Colonic mucosa (tissue), 4 donors: ENCODE measurements around the gene RAET1L. TPM values are rescaled to one million over a fixed set of nuclear protein-coding genes. Genes with fewer than 3 reads are reported as not detected.
"Not testable (repeated sequence)": the region's sequence is repeated elsewhere in the genome, so short reads cannot be mapped to it uniquely, and the experiment has no call there.

Experiments used
- DNase-seq: peaks from one replicate; pipeline ENCODE4 v3.0.0-alpha.2; 2020
- H3K27ac ChIP-seq: fragments of 200-600 bp; one replicate; pipeline ENCODE4 v1.8.0; 2021
- H3K27me3 ChIP-seq: fragments of 200-600 bp; one replicate; pipeline ENCODE4 v1.8.0; 2021
- H3K36me3 ChIP-seq: fragments of 200-600 bp; one replicate; pipeline ENCODE4 v1.8.0; 2021
- H3K4me1 ChIP-seq: fragments of 200-600 bp; one replicate; pipeline ENCODE4 v1.8.0; 2021; ENCODE audit warnings: mild to moderate bottlenecking
- H3K4me3 ChIP-seq: fragments of 200-600 bp; one replicate; pipeline ENCODE4 v1.8.0; 2021
- H3K9ac ChIP-seq, 2 donors: one replicate each; pipeline ENCODE4 v1.7.0; 2013; ENCODE audit warnings: control low read depth in 2 of 2, low read depth in 2 of 2, low read length in 2 of 2
- H3K9me3 ChIP-seq: fragments of 200-600 bp; one replicate; pipeline ENCODE4 v1.8.0; 2021
- intact Hi-C: fragments of 100-400 bp; cut with DNase I; formaldehyde crosslinking; loops from one replicate; pipeline ENCODE4 v1.14.1; 2022
- total RNA-seq, 2 donors: library from RNA; stranded (reverse); fragmentation: NEBNext Ultra II Directional in 1 of 2; extraction: Animal tissue kit (Norgen Biotek cat#: 25700) in 1 of 2; gene quantifications; one replicate each; pipeline ENCODE4 v1.2.1, GENCODE V29; 2021
- TF ChIP-seq, protein P1 (sequence below): fragments of 200-600 bp; IDR thresholded peaks from one replicate; pipeline ENCODE4 v1.8.0; 2022; ENCODE audit warnings: antibody characterized with exemption, mild to moderate bottlenecking
- donor health status: healthy.
- donor health status: DM: no; HTN: no; CAD: no.
- donor health status: DM: no; HTN: no; CAD: no.

RAET1L gene
- total RNA-seq, 2 donors from 2014 or later = 0.24 to 3.2 TPM

DNA sequence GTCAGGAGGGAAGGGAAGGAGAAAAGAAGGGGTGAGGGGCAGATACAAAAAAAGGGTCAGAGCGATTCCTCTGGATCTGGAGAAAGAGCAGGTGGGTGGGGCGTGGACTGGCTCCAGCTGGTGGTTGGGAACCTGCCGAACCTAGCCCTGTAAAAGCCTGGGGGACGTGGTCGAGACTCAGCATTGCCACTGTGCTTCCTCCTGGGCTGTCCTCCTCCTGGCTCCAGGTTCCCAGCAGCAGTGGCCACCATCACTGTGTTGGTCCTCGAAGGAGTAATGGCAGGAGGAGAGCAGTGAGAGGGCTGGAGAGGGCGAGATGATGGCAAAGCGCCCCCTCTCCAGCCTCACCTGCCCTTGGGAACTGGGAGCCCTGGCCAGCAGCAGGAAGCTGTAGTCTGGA, 3.5 kb upstream of the RAET1L start:
- DNase-seq = peak; percentile 79
- H3K36me3 ChIP-seq = no peaks in the 10 kb centered on the region
- peaks cover 7% of the 10 kb centered on the region for H3K27me3 ChIP-seq
- H3K4me1 ChIP-seq = peaks cover 8% of the 10 kb centered on the region
- intact Hi-C loops = no loop called here
- H3K4me3 ChIP-seq = no peak overlapping the region
- H3K9me3 ChIP-seq = no peaks in the 10 kb centered on the region
- H3K9ac ChIP-seq = no peak overlapping the region
- no peak overlapping the region for H3K27ac ChIP-seq
- TF ChIP-seq, protein P1, sequence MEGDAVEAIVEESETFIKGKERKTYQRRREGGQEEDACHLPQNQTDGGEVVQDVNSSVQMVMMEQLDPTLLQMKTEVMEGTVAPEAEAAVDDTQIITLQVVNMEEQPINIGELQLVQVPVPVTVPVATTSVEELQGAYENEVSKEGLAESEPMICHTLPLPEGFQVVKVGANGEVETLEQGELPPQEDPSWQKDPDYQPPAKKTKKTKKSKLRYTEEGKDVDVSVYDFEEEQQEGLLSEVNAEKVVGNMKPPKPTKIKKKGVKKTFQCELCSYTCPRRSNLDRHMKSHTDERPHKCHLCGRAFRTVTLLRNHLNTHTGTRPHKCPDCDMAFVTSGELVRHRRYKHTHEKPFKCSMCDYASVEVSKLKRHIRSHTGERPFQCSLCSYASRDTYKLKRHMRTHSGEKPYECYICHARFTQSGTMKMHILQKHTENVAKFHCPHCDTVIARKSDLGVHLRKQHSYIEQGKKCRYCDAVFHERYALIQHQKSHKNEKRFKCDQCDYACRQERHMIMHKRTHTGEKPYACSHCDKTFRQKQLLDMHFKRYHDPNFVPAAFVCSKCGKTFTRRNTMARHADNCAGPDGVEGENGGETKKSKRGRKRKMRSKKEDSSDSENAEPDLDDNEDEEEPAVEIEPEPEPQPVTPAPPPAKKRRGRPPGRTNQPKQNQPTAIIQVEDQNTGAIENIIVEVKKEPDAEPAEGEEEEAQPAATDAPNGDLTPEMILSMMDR = no peak

DNA sequence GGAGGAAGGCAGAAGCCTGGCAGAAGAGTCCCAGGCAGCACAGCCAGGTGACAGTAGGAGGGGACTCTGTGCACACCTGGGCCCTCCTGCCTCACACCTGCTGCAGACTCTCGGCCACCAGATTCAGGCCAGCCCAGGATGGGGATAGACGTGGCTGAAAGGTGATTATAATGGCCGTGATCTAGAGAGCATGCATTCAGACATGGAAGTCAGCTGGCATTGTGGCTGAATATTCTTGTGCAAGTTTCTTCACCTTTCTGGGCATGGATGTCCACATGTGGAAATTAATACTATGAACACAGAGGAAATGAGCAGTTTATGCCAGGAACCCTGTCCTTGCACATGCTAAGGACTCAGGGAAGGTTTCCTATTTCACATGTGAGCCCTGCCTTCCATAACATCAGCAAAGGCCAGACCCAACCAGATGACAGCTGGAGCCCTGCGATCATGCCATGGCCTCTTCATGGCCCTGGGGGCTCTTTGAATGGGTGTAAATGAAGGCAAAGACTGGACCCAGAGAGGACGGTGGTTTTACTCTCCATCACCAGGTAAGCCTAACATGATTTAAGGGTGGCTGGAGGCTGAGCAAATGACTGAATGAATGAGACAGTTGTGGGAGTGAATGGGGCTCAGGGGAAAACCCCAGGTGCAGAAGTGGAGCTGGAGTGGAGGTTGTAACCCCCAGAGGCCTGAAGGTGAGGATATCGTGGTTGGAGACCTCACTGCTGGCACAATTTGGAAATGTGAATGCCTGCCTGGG, 2.7 kb upstream of the RAET1L start:
- Histone ChIP-seq H3K4me3 (no peak overlapping the region), H3K27ac (no peak overlapping the region), H3K36me3 (no peaks in the 10 kb centered on the region), H3K9me3 (no peaks in the 10 kb centered on the region), H3K9ac (no peak overlapping the region), H3K27me3 (peaks cover 7% of the 10 kb centered on the region), H3K4me1 (peaks cover 8% of the 10 kb centered on the region)
- intact Hi-C loops = no loop called here
- DNase-seq = no peak
- TF ChIP-seq, protein P1 = no peak

DNA sequence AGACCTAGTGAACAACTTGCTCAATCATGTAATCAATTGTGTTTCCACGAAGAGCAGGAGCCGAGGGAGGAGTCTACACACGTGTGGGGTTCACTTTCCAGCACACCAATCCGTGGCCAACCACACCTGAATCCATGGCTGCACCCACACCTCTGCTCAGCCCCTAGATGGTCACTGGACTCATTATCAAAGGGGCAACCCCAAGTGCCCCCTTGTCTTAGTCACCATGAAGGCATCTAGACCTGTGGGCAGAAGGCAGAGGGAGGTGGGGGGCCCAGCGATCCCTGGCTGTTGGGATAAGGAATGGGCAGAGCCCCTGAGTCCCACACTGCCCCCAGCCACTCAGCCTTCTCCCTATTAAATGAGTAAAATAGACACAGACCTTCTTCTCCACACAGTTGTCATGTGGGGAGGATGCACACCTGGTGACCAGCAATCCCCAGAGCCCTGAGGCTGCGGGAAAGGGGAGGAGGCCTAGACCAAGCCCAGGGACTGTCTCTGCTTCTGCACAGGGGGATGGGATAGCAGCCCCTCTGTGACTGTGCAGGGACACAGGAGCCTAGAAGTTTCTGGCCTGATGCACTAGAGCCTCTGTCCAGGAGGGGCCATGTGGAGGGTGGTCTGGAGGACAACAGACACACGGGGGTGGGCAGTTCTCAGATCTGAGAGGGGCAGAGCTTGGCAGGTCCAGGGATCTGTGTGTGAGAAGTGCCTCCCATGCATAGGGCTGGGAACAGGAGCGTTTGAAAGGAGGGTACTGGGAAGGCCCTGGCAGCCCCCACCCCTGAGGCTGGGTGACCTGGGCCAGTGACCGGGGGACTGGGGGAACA, 1.9 kb upstream of the RAET1L start:
- peaks cover 7% of the 10 kb centered on the region for H3K27me3 ChIP-seq
- H3K36me3 ChIP-seq = no peaks in the 10 kb centered on the region
- H3K4me3 ChIP-seq = no peak overlapping the region
- no peak overlapping the region for H3K27ac ChIP-seq
- no peaks in the 10 kb centered on the region for H3K9me3 ChIP-seq
- DNase-seq = no peak
- TF ChIP-seq, protein P1 = no peak
- intact Hi-C loops = no loop called here
- H3K9ac ChIP-seq = no peak overlapping the region
- peaks cover 8% of the 10 kb centered on the region for H3K4me1 ChIP-seq

DNA sequence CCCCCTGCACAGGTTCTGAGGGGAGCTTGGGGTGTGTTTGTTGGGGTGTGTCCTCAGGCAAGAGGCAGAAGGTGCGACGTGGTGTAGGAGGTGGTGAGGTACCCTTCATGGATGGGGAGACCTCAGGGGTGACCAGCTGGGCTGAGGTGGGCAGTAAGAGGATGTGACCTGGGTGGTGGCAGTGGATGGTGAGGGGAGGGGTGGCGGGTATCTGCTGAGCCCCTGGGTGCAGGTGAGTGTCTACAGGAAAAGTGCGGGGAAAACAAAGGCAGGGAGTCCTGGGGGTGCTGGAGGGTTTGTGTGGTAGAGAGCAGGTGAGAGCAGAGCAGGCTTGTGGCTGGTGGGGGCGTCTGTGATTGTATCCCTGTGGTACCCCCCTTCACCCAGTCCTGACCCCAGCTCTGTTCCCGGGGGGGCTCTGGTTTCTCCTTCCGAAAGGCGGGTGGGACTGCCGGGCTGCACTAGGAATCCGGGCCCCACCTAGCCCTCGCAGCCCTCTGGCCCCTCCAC, 631 bp downstream of the RAET1L start:
- no peak for DNase-seq
- no peaks in the 10 kb centered on the region for H3K9me3 ChIP-seq
- peaks cover 8% of the 10 kb centered on the region for H3K4me1 ChIP-seq
- H3K4me3 ChIP-seq = no peak overlapping the region
- TF ChIP-seq, protein P1 = no peak
- intact Hi-C loops = no loop called here
- no peaks in the 10 kb centered on the region for H3K36me3 ChIP-seq
- peaks cover 7% of the 10 kb centered on the region for H3K27me3 ChIP-seq
- no peak overlapping the region for H3K27ac ChIP-seq
- H3K9ac ChIP-seq = no peak overlapping the region

DNA sequence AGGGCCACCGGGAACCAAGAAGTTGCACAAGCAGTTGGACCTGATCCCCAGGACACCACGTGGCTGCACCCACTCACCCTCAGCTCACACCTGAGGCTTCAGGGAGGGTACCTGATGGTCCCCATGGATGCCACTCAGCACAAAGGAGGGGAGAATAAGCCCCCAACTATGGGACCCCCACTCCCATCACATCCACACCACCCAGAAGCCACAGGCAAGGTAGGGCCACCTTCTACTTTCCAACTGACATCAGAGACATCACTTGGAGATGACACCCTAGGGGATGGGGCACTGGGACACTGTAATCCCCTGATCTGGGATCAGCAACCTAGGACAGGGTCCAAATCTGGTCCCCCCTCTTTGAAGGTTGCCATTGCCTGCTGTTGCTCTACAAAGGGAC, 1.3 kb downstream of the RAET1L start:
- DNase-seq, H3K9me3 ChIP-seq, H3K27me3 ChIP-seq: not testable (repeated sequence)

DNA sequence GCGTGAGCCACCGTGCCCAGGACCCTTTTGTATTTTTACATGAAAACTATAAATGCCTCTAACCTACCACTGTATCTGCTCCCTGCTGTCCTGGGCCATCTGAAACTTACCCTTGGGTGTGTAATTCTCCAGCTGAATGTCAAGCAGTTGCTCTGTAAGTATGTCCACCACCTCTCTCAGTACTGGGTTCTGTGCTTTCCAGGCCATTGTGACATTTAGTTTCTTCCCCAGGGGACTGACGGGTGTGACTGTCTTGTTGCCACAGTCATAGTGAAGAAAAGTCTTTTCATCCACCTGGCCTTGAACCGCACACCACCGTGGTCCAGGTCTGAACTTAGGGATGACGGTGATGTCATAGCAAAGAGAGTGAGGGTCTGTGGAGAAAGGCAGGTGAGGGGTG, 3.5 kb downstream of the RAET1L start:
- H3K4me1 ChIP-seq, H3K9me3 ChIP-seq, H3K27ac ChIP-seq, H3K36me3 ChIP-seq, H3K9ac ChIP-seq, DNase-seq, H3K4me3 ChIP-seq, intact Hi-C loops: not testable (repeated sequence)
- H3K27me3 ChIP-seq = peaks cover 11% of the 10 kb centered on the region

More for the DNA sequence above, 1.3 kb downstream of the RAET1L start:
- H3K4me3 ChIP-seq, H3K9ac ChIP-seq, H3K36me3 ChIP-seq, intact Hi-C loops, H3K4me1 ChIP-seq, H3K27ac ChIP-seq: not testable (repeated sequence)
